K562 (cell line): ENCODE data around the gene ECE2. TPM values are rescaled to one million over a fixed set of nuclear protein-coding genes. Genes with fewer than 3 reads are reported as not detected.

ENCODE experiments used
- CREM ChIP-seq: IDR thresholded peaks from 2 replicates; pipeline ENCODE4 v1.6.1; 2014; ENCODE audit warnings: antibody characterized with exemption, low read depth
- DEAF1 ChIP-seq: fragments of 450-650 bp; formaldehyde crosslinking; IDR thresholded peaks from 2 replicates; pipeline ENCODE4 v1.4.0; 2020; ENCODE audit warnings: mild to moderate bottlenecking, moderate library complexity
- JUN ChIP-seq, 2 experiments: sonication (generic) in 1 of 2; formaldehyde crosslinking in 1 of 2; IDR thresholded peaks; 2 replicates each; pipeline versions ENCODE4 v1.6.1 to v1.8.0; 2012 to 2022; ENCODE audit warnings: borderline replicate concordance in 2 of 2, mild to moderate bottlenecking in 2 of 2, improper control_type of control experiment in 1 of 2, low read depth in 1 of 2, low read length in 1 of 2, missing genetic modification reagents in 1 of 2
- LEF1 ChIP-seq: fragments of 450-650 bp; IDR thresholded peaks from 2 replicates; pipeline ENCODE4 v1.6.1; 2016; ENCODE audit warnings: mild to moderate bottlenecking
- MAZ ChIP-seq, 2 experiments: fragments of 450-650 bp in 1 of 2; sonication (generic) in 1 of 2; formaldehyde crosslinking; IDR thresholded peaks in 1 of 2; conservative IDR thresholded peaks in 1 of 2; 2 replicates each; pipeline versions ENCODE4 v1.4.0 to v1.5.0; 2020; ENCODE audit warnings: mild to moderate bottlenecking in 1 of 2, missing genetic modification reagents in 1 of 2
- MXD1 ChIP-seq: fragments of 250-450 bp; sonication (Bioruptor Pico); IDR thresholded peaks from 2 replicates; pipeline ENCODE4 v1.8.0; 2021; ENCODE audit warnings: borderline replicate concordance, mild to moderate bottlenecking, moderate library complexity; ENCODE audit not compliant: poor library complexity, severe bottlenecking
- MYNN ChIP-seq, 2 experiments: sonication (generic); formaldehyde crosslinking in 1 of 2; IDR thresholded peaks; 2 replicates each; pipeline versions ENCODE4 v1.5.0 to v1.6.1; 2016 to 2020; ENCODE audit warnings: antibody characterized with exemption in 1 of 2, missing genetic modification reagents in 1 of 2
- POLR2AphosphoS2 ChIP-seq: IDR thresholded peaks from 2 replicates; pipeline ENCODE4 v1.6.1; 2012; ENCODE audit warnings: low read length, improper control_type of control experiment
- SAFB2 ChIP-seq: fragments of 200-400 bp; formaldehyde crosslinking; IDR thresholded peaks from 2 replicates; pipeline ENCODE4 v1.6.1; 2018; ENCODE audit warnings: borderline replicate concordance, low read length, low read depth, moderate library complexity; ENCODE audit not compliant: severe bottlenecking
- SMARCA5 ChIP-seq: fragments of 450-650 bp; IDR thresholded peaks from 2 replicates; pipeline ENCODE4 v1.6.1; 2016
- ZNF318 ChIP-seq, 2 experiments: fragments of 450-650 bp; IDR thresholded peaks; 2 replicates each; pipeline ENCODE4 v1.6.1; 2016; ENCODE audit warnings: mild to moderate bottlenecking in 2 of 2, borderline replicate concordance in 1 of 2, low read depth in 1 of 2, moderate library complexity in 1 of 2
- ZNF512 ChIP-seq: IDR thresholded peaks from 2 replicates; pipeline ENCODE4 v1.6.1; 2016; ENCODE audit warnings: missing genetic modification characterization, missing compliant biosample characterization
- polyA plus RNA-seq, 8 experiments: library from polyadenylated mRNA; depleted of rRNA in 4 of 8; stranded (reverse) in 5 of 8; unstranded in 3 of 8; fragments of >200 nt; fragmentation: Nextera tagmentation in 2 of 8; fragmentation: Illumina TruSeq in 1 of 8; extraction: Ambion mirVana in 2 of 8; extraction: Trizol in 1 of 8; gene quantifications; 2 replicates each; pipeline versions ENCODE4 v1.2.1 to v1.2.3, GENCODE V29; 2011 to 2014; ENCODE audit warnings: inconsistent platforms in 1 of 8, missing spikeins in 1 of 8
- total RNA-seq, 7 experiments: library from RNA; depleted of rRNA in 6 of 7; stranded (reverse); fragments of >200 nt in 6 of 7; fragmentation: Illumina TruSeq in 2 of 7; extraction: Trizol in 2 of 7; gene quantifications; 2 replicates each; pipeline versions ENCODE4 v1.2.1 to v1.2.3, GENCODE V29; 2011 to 2021; ENCODE audit warnings: low replicate concordance in 1 of 7

The ECE2 gene
- total and polyA plus RNA-seq, 9 of the 15 experiments (the other 6 are each of a cell fraction or from before 2014, with no cell fraction given) = not detected

GRCh38 chr3:184241447-184242296 lies 34.1 kb upstream of the ECE2 start (continued):
- no peak for TF ChIP-seq ZNF318 (IDR thresholded peaks at IDR 0.05; ENCODE audit: borderline replicate concordance in 1 of 2, low read depth in 1 of 2)
- TF ChIP-seq LEF1 = no peak
- TF ChIP-seq CREM = peak; percentile 43; the same call in 1 of the 2 replicates
- peak; percentile 87 for TF ChIP-seq MYNN (IDR thresholded peaks at IDR 0.05)
- TF ChIP-seq MYNN (CRISPR knock-in tag; IDR thresholded peaks at IDR 0.05) = no peak
- TF ChIP-seq JUN (IDR thresholded peaks at IDR 0.05; ENCODE audit: borderline replicate concordance, low read depth, low read length) = no peak
- 0 out of 2 replicates have a peak, but pooled peaks have one; percentile 26 for TF ChIP-seq JUN (CRISPR knock-in tag; IDR thresholded peaks at IDR 0.05; ENCODE audit: borderline replicate concordance)
- TF ChIP-seq MXD1 (CRISPR knock-in tag) = no peak
- peak; percentile 92 for TF ChIP-seq POLR2AphosphoS2
- TF ChIP-seq ZNF512 (tag) = no peak
- TF ChIP-seq SAFB2 = no peak
- 0 out of 2 replicates have a peak, but pooled peaks have one; percentile 10 for TF ChIP-seq DEAF1 (CRISPR knock-in tag)
- no peak for TF ChIP-seq SMARCA5
- TF ChIP-seq MAZ (CRISPR knock-in tag; conservative IDR thresholded peaks at IDR 0.05 in 1 of 2, IDR thresholded peaks at IDR 0.05 in 1 of 2) = peak; percentile 31 to 44; a peak in 1 of 4 replicates
